GM12878 (cell line): ENCODE results near the gene B3GNT4. TPM values are rescaled to one million over a fixed set of nuclear protein-coding genes. Genes with fewer than 3 reads are reported as not detected.

Source experiments
- ATAC-seq: fragments of 200-7000 bp; cut with Tn5 transposase; 3 replicates; pipeline ENCODE4 v1.9.1; 2020; ENCODE audit warnings: mild to moderate bottlenecking, moderate library complexity
- BruUV-seq: library from RNA; stranded (reverse); fragments of 400-500 nt; replicated peaks from 2 replicates; lab custom pipeline; 2021; lab: Mats Ljungman, UMichigan
- CTCF ChIA-PET: fragments of 300-600 bp; sonication (Branson Sonifier 250); formaldehyde crosslinking; extraction: SDS; loops from one replicate; lab custom pipeline; 2021; ENCODE audit warnings: inconsistent platforms; lab: Yijun Ruan, JAX
- POLR2A ChIA-PET: fragments of 350-600 bp; formaldehyde crosslinking; extraction: SDS; loops from one replicate; lab custom pipeline; 2021; ENCODE audit warnings: inconsistent platforms; lab: Charles Lee
- RAD21 ChIA-PET: fragments of 300-600 bp; sonication (Branson Sonifier 250); formaldehyde crosslinking; loops from one replicate; lab custom pipeline; 2023; ENCODE audit warnings: antibody characterized with exemption; ENCODE audit not compliant: unreplicated experiment; lab: Charles Lee
- SMC1A ChIA-PET: fragments of 300-600 bp; sonication (Branson Sonifier 250); formaldehyde crosslinking; loops from one replicate; lab custom pipeline; 2023; ENCODE audit not compliant: unreplicated experiment, uncharacterized antibody; lab: Charles Lee
- DNase-seq: peaks from one replicate; pipeline ENCODE4 v3.0.0-alpha.2; 2011; ENCODE audit warnings: low read depth, low spot score
- FAIRE-seq: peaks from 3 replicates; lab custom pipeline; 2011; peaks lifted over from hg19 to GRCh38; lab: Jason Lieb, UNC
- H2AFZ ChIP-seq: 2 replicates; pipeline ENCODE4 v1.6.0; 2011; ENCODE audit warnings: low read depth, low read length, control low read depth; ENCODE audit not compliant: control insufficient read depth
- H3K27ac ChIP-seq: 2 replicates; pipeline ENCODE4 v1.5.1; 2011; ENCODE audit warnings: control low read depth; ENCODE audit not compliant: control insufficient read depth, insufficient read depth
- H3K27me3 ChIP-seq, 2 experiments: replicated peaks in 1 of 2; 2 replicates each; pipeline versions ENCODE4 v1.6.0 to v1.6.1; 2011; ENCODE audit warnings: low read length in 1 of 2; ENCODE audit not compliant: control insufficient read depth in 2 of 2, insufficient read depth in 2 of 2
- H3K36me3 ChIP-seq, 2 experiments: 2 replicates each; pipeline ENCODE4 v1.5.1; 2011; ENCODE audit warnings: low read length in 1 of 2; ENCODE audit not compliant: control insufficient read depth in 2 of 2, insufficient read depth in 2 of 2
- H3K4me1 ChIP-seq: 2 replicates; pipeline ENCODE4 v1.6.1; 2011; ENCODE audit warnings: mild to moderate bottlenecking, low read length, moderate library complexity, mixed read lengths; ENCODE audit not compliant: control insufficient read depth, insufficient read depth
- H3K4me2 ChIP-seq: 2 replicates; pipeline ENCODE4 v1.6.0; 2011; ENCODE audit warnings: control low read depth; ENCODE audit not compliant: control insufficient read depth, insufficient read depth
- H3K4me3 ChIP-seq: fragments of 200-600 bp; sonication (generic); 2 replicates; pipeline ENCODE4 v1.5.1; 2016
- H3K79me2 ChIP-seq: 2 replicates; pipeline ENCODE4 v1.6.0; 2011; ENCODE audit warnings: low read length; ENCODE audit not compliant: control insufficient read depth, insufficient read depth
- H3K9ac ChIP-seq: 2 replicates; pipeline ENCODE4 v1.8.0; 2011; ENCODE audit warnings: low read length, control low read depth, mixed read lengths; ENCODE audit not compliant: control insufficient read depth, insufficient read depth
- H3K9me3 ChIP-seq: replicated peaks from 3 replicates; pipeline ENCODE4 v1.5.1; 2011; ENCODE audit warnings: mild to moderate bottlenecking, low read length; ENCODE audit not compliant: control insufficient read depth, insufficient read depth
- H4K20me1 ChIP-seq: 2 replicates; pipeline ENCODE4 v1.6.0; 2011; ENCODE audit not compliant: control insufficient read depth, insufficient read depth
- BHLHE40 ChIP-seq, 2 experiments: fragments of 450-650 bp in 1 of 2; IDR thresholded peaks; 2 replicates each; pipeline ENCODE4 v1.6.1; 2011 to 2017; ENCODE audit warnings: low read depth in 2 of 2, borderline replicate concordance in 1 of 2, improper control_type of control experiment in 1 of 2, low read length in 1 of 2, mild to moderate bottlenecking in 1 of 2
- BMI1 ChIP-seq: fragments of 450-650 bp; IDR thresholded peaks from 2 replicates; pipeline ENCODE4 v1.6.1; 2016; ENCODE audit warnings: mild to moderate bottlenecking, moderate library complexity, borderline replicate concordance
- CBX3 ChIP-seq: fragments of 200-600 bp; sonication (generic); IDR thresholded peaks from 2 replicates; pipeline ENCODE4 v1.6.1; 2016; ENCODE audit warnings: low read depth, borderline replicate concordance
- JUNB ChIP-seq: IDR thresholded peaks from 2 replicates; pipeline ENCODE4 v1.6.1; 2016; ENCODE audit warnings: antibody characterized with exemption, mild to moderate bottlenecking
- RB1 ChIP-seq: fragments of 450-650 bp; formaldehyde crosslinking; IDR thresholded peaks from 2 replicates; pipeline ENCODE4 v1.6.1; 2017; ENCODE audit warnings: mild to moderate bottlenecking, borderline replicate concordance
- RUNX3 ChIP-seq: IDR thresholded peaks from 2 replicates; pipeline ENCODE4 v1.6.1; 2012; ENCODE audit warnings: low read length, inconsistent platforms
- WGBS: methylation state at CpG from one replicate; pipeline ENCODE4 v1.1.6; 2016; ENCODE audit warnings: low lambda C conversion rate; ENCODE audit not compliant: insufficient replicate concordance, insufficient coverage; ENCODE audit errors: missing lambda C conversion rate; 5-methylcytosine and 5-hydroxymethylcytosine counted together
- in situ Hi-C: fragments of 300-500 bp; cut with MboI; formaldehyde crosslinking; loops from 9 replicates; pipeline ENCODE4 v1.14.3; 2018; ENCODE audit warnings: mixed read lengths
- intact Hi-C: fragments of 100-400 bp; cut with micrococcal nuclease; formaldehyde crosslinking; loops from one replicate; pipeline ENCODE4 v1.14.2; 2022; ENCODE audit not compliant: unreplicated experiment
- polyA plus RNA-seq, 11 experiments: library from polyadenylated mRNA; depleted of rRNA in 4 of 11; unstranded in 6 of 11; stranded (reverse) in 5 of 11; fragments of >200 nt; fragmentation: Nextera tagmentation in 4 of 11; fragmentation: Illumina TruSeq in 1 of 11; extraction: Ambion mirVana in 4 of 11; extraction: Trizol in 1 of 11; gene quantifications; 1 replicate in 1 of 11; 2 replicates in 10 of 11; pipeline versions ENCODE4 v1.2.1 to v1.2.3, GENCODE V29; 2011 to 2016; ENCODE audit warnings: inconsistent platforms in 2 of 11, missing spikeins in 2 of 11, low read depth in 1 of 11
- total RNA-seq, 4 experiments: library from RNA; depleted of rRNA in 3 of 4; stranded (reverse); fragments of >200 nt in 3 of 4; fragmentation: Illumina TruSeq in 1 of 4; extraction: Trizol in 1 of 4; gene quantifications; 2 replicates each; pipeline versions ENCODE4 v1.2.1 to v1.2.3, GENCODE V29; 2013 to 2021
- TF ChIP-seq, protein P1 (sequence below): fragments of 150-350 bp; IDR thresholded peaks from 2 replicates; pipeline ENCODE4 v1.6.1; 2014; ENCODE audit warnings: mild to moderate bottlenecking, low read depth, low read length
- TF ChIP-seq, protein P2 (sequence below), 3 experiments: IDR thresholded peaks in 2 of 3; conservative IDR thresholded peaks in 1 of 3; 2 replicates each; pipeline ENCODE4 v1.5.1; 2011; ENCODE audit warnings: low read depth in 3 of 3, low read length in 3 of 3, mild to moderate bottlenecking in 3 of 3, control low read depth in 2 of 3, moderate library complexity in 2 of 3, inconsistent platforms in 1 of 3, mixed read lengths in 1 of 3; ENCODE audit not compliant: control insufficient read depth in 2 of 3, insufficient read depth in 1 of 3; ENCODE audit errors: extremely low read depth in 1 of 3

The B3GNT4 gene
- total and polyA plus RNA-seq, 10 of the 15 experiments (the other 5 are each of a cell fraction or from before 2014, with no cell fraction given), result 0.04 to 0.95 (median 0.88) TPM; not detected in 7

DNA sequence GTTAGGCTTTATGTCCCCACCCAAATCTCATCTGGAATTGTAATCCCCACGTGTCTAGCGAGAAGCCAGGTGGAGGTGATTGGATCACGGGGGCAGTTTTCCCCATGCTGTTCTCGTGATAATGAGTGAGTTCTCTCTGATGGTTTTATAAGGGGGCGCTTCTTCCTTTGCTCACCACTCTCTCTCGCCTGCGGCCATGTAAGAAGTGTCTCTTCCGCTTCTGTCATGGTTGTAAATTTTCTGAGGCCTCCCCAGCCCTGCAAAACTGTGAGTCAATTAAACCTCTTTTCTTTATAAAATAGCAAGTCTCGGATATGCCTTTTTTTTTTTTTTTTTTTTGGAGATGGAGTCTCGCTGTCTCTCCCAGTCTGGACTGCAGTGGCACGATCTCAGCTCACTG is 42.7 kb upstream of the B3GNT4 start (continued):
- TF ChIP-seq, protein P1, sequence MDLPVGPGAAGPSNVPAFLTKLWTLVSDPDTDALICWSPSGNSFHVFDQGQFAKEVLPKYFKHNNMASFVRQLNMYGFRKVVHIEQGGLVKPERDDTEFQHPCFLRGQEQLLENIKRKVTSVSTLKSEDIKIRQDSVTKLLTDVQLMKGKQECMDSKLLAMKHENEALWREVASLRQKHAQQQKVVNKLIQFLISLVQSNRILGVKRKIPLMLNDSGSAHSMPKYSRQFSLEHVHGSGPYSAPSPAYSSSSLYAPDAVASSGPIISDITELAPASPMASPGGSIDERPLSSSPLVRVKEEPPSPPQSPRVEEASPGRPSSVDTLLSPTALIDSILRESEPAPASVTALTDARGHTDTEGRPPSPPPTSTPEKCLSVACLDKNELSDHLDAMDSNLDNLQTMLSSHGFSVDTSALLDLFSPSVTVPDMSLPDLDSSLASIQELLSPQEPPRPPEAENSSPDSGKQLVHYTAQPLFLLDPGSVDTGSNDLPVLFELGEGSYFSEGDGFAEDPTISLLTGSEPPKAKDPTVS, result no peak
- TF ChIP-seq RB1 (no peak), JUNB (no peak)
- TF ChIP-seq, protein P2, sequence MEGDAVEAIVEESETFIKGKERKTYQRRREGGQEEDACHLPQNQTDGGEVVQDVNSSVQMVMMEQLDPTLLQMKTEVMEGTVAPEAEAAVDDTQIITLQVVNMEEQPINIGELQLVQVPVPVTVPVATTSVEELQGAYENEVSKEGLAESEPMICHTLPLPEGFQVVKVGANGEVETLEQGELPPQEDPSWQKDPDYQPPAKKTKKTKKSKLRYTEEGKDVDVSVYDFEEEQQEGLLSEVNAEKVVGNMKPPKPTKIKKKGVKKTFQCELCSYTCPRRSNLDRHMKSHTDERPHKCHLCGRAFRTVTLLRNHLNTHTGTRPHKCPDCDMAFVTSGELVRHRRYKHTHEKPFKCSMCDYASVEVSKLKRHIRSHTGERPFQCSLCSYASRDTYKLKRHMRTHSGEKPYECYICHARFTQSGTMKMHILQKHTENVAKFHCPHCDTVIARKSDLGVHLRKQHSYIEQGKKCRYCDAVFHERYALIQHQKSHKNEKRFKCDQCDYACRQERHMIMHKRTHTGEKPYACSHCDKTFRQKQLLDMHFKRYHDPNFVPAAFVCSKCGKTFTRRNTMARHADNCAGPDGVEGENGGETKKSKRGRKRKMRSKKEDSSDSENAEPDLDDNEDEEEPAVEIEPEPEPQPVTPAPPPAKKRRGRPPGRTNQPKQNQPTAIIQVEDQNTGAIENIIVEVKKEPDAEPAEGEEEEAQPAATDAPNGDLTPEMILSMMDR (IDR thresholded peaks at IDR 0.05 in 2 of 3, conservative IDR thresholded peaks at IDR 0.05 in 1 of 3; ENCODE audit: control insufficient read depth in 2 of 3, extremely low read depth in 1 of 3, insufficient read depth in 1 of 3, low read depth in 3 of 3, low read length in 3 of 3), result no peak

DNA sequence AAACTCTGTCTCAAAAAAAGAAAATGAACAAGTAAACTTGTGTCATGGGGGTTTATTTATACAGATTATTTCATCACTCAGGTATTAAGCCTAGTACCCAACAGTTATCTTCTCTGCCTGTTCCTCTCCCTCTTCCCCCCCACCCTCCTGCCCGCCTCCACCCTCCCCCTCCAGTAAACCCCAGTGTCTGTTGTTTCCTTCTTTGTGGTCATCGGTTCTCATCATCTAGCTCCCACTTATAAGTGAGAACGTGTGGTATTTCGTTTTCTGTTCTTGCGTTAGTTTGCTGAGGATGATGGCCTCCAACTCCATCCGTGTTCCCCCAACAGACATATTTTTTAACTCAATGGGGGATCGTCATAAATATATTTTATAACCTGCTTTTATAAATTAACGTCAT is 41.8 kb upstream of the B3GNT4 start:
- WGBS, result 38% methylated on average over 6 of the region's 8 CpGs
- ATAC-seq, result no peak
- DNase-seq, result no peak

More for the DNA sequence above, 41.8 kb upstream of the B3GNT4 start:
- no peak overlapping the region for H3K4me3 ChIP-seq
- no peak overlapping the region for H2AFZ ChIP-seq
- POLR2A ChIA-PET, result no interaction called here
- H3K4me2 ChIP-seq, result no peak overlapping the region
- no peak for TF ChIP-seq CBX3
- TF ChIP-seq BMI1, result no peak
- TF ChIP-seq RUNX3, result peak; percentile 77
- TF ChIP-seq BHLHE40 (IDR thresholded peaks at IDR 0.05; ENCODE audit: borderline replicate concordance in 1 of 2, low read depth in 2 of 2, low read length in 1 of 2), result no peak
- TF ChIP-seq, all 136 proteins: peak for 1
- Histone ChIP-seq H3K4me1 (peaks cover 23% of the 10 kb centered on the region), H3K27me3 (no peaks in the 10 kb centered on the region), H3K36me3 (no peaks in the 10 kb centered on the region), H3K9ac (no peak overlapping the region), H3K79me2 (no peaks in the 10 kb centered on the region), H3K9me3 (no peaks in the 10 kb centered on the region), H4K20me1 (no peaks in the 10 kb centered on the region), H3K27ac (no peak overlapping the region)
- RAD21 ChIA-PET, result interaction anchor here (0.6 kb wide), 1 partner anchor 778 kb away, joined by 3 read pairs; no protein-coding TSS in a partner anchor
- intact Hi-C loops, result no loop called here
- BruUV-seq, result no TSS peak
- SMC1A ChIA-PET, result no interaction called here
- FAIRE-seq, result no peak
- CTCF ChIA-PET, result no interaction called here
- in situ Hi-C loops, result no loop called here
